HG03060 (cell line): ENCODE data around the gene HNF1A.
A peak's percentile ranks its signal among the peaks of the same experiment; 100 is the strongest.
"Not testable (repeated sequence)": the region's sequence is repeated elsewhere in the genome, so short reads cannot be mapped to it uniquely, and the experiment has no call there.

Experiments used
- ATAC-seq: cut with Tn5 transposase; IDR thresholded peaks from one replicate; pipeline ENCODE4 v1.9.1; 2021; ENCODE audit warnings: low read depth, moderate number of reproducible peaks; ENCODE audit not compliant: unreplicated experiment

Gene HNF1A

GRCh38 chr12:121036810-121037326 is 58.5 kb downstream of the HNF1A start:
- no peak for ATAC-seq

DNA sequence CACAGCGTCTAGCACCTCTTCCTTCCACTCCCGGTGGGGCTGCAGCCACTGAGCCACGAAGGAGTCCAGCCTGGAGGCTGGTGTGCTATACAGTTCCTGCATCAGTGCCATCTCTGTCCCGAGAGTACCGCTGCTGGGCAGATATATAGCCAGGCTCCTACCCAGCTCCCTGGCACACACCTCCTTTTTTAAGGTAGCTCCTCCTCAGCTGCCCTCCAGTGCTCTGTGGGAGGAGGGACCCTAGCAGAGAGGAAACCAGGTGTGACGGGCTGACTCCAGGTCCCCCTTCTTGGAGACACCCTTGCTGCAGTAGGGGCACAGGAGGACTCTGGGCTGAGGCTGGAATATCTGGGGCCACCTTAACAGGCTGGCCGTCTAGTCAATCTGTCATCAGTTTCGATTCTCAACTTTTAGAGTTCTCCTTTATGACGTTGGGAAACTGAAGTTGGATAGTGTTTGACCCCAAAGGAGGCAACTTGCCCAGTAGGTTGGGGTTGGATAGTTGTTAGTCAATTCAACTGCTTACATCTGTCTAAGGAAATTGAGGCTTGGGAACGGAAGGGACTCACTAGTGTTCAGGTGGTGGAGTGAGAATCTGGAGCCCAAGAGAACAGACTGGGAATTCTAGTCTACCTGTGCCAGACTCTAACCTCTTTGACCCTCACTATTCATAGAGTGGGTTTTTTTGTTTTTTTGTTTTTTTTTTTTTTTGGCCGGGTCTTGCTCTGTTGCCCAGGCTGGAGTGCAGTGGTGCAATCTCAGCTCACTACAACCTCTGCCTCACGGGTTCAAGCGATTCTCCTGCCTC is 60.7 kb downstream of the HNF1A start, which contains the start of gene OASL:
TSS of gene OASL (minus strand) at position 386 of the 808 bp plus-strand sequence. CDS start at position 111, 275 bp downstream.
- peak; percentile 59 for ATAC-seq

DNA sequence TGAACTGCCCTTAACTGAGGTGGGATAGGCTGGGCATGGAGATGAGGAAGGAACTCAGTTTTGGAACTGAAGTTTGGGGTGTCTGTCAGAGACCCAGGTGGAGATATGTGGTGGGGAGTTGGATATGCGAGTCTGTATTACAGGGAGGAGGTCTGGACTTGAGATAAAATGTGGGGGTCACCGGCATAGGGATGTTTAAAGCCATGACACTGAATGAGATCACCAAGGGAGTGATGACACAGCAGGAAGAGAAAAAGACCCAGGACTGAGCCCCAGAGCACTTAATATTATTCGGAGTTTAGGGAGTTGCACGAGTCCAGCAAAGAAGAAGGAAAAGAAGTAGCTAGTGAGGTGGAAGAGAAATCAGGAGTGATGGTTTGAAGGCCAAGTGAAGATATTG is 64.7 kb downstream of the HNF1A start:
- no peak for ATAC-seq

- not testable (repeated sequence) for ATAC-seq
Observed at GRCh38 chr12:121047400-121047799, 69.1 kb downstream of the HNF1A start.

DNA sequence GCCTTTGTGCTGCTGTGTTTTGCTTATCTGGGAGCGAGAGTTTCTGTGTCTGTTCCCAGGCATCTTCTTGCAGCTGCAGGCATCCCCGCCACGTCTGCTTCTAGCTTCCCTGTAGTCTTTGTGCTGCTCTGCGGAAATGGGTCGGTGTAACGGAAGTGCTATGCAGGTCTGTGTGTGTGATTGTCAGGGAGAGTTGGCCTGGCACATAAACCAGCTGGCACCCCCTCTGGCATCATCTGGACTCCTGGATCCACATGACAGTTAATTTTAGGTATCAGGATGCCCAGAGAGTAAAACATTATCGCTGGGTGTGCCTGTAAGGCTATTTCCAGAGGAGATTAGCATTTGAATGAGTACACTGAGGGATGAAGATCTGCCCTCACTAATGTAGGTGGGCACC is 70.1 kb downstream of the HNF1A start:
- ATAC-seq = no peak

GRCh38 chr12:121050725-121051124 is 72.4 kb downstream of the HNF1A start:
- ATAC-seq = no peak
